ENCODE results near the gene VWA8.

VWA8 gene

GRCh38 chr13:41639237-41639904 lies 321.5 kb downstream of the VWA8 start:
- TF ChIP-seq SIN3A (IDR thresholded peaks at IDR 0.05; ENCODE audit: borderline replicate concordance, insufficient read depth, low read length) (no peak), FOXP2 (optimal IDR thresholded peaks at IDR 0.05; ENCODE audit: borderline replicate concordance, extremely low read depth, extremely low read length, insufficient read depth) (no peak), TAF1 (IDR thresholded peaks at IDR 0.05; ENCODE audit: borderline replicate concordance, insufficient read depth, low read length) (no peak), POLR2AphosphoS5 (IDR thresholded peaks at IDR 0.05; ENCODE audit: low read depth, low read length) (no peak)
- TF ChIP-seq, protein P1, sequence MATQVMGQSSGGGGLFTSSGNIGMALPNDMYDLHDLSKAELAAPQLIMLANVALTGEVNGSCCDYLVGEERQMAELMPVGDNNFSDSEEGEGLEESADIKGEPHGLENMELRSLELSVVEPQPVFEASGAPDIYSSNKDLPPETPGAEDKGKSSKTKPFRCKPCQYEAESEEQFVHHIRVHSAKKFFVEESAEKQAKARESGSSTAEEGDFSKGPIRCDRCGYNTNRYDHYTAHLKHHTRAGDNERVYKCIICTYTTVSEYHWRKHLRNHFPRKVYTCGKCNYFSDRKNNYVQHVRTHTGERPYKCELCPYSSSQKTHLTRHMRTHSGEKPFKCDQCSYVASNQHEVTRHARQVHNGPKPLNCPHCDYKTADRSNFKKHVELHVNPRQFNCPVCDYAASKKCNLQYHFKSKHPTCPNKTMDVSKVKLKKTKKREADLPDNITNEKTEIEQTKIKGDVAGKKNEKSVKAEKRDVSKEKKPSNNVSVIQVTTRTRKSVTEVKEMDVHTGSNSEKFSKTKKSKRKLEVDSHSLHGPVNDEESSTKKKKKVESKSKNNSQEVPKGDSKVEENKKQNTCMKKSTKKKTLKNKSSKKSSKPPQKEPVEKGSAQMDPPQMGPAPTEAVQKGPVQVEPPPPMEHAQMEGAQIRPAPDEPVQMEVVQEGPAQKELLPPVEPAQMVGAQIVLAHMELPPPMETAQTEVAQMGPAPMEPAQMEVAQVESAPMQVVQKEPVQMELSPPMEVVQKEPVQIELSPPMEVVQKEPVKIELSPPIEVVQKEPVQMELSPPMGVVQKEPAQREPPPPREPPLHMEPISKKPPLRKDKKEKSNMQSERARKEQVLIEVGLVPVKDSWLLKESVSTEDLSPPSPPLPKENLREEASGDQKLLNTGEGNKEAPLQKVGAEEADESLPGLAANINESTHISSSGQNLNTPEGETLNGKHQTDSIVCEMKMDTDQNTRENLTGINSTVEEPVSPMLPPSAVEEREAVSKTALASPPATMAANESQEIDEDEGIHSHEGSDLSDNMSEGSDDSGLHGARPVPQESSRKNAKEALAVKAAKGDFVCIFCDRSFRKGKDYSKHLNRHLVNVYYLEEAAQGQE (IDR thresholded peaks at IDR 0.05; ENCODE audit: insufficient read depth in 1 of 2, low read depth in 2 of 2, low read length in 2 of 2), result no peak

DNA sequence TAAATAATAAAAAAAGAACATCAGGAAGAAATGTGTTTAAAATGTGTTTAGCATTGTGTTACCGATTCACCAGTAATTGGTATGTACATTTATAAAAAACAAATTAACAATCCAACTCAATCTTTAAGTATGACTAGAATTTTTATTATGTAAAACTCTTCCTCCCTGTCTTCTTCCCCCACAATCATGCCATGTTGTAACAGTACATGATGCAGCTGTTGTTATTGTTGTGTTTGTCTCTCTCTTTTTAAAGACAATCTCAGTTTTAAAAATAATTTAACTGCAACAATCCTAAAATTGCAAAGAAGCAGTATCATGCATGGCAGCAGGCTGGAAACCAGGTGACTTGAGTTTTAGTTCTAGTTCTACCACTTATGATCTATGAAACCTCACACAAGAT lies 323.3 kb downstream of the VWA8 start:
- TF ChIP-seq, protein P1 (IDR thresholded peaks at IDR 0.05; ENCODE audit: insufficient read depth in 1 of 2, low read depth in 2 of 2, low read length in 2 of 2), result no peak

- no peak for TF ChIP-seq FOXP2 (optimal IDR thresholded peaks at IDR 0.05; ENCODE audit: borderline replicate concordance, extremely low read depth, extremely low read length, insufficient read depth)
Measured at GRCh38 chr13:41634407-41634806, 326.5 kb downstream of the VWA8 start.

DNA sequence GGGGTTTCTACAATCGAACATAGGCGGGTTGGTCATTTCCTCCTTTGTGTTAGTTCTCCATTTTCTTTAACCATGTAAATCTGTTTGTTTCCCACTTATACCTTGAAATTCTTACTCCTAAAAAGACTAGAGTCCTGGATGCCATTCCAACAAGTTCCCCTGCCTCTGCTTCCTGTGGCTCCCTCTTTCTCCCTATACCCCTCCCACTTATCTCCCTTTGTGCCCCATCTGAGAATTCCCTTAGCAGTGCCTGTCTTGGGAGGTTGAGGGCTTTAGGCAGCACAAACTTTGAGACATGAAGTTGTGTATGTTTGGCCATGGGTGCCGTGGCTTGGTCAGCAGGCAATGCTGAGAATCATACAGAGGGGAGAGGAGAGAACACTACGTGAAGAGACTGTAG lies 327.1 kb downstream of the VWA8 start:
- TF ChIP-seq TAF1 (IDR thresholded peaks at IDR 0.05; ENCODE audit: borderline replicate concordance, insufficient read depth, low read length) (no peak), SIN3A (IDR thresholded peaks at IDR 0.05; ENCODE audit: borderline replicate concordance, insufficient read depth, low read length) (no peak), FOXP2 (optimal IDR thresholded peaks at IDR 0.05; ENCODE audit: borderline replicate concordance, extremely low read depth, extremely low read length, insufficient read depth) (no peak), POLR2AphosphoS5 (IDR thresholded peaks at IDR 0.05; ENCODE audit: low read depth, low read length) (no peak)
- TF ChIP-seq, protein P1 (IDR thresholded peaks at IDR 0.05; ENCODE audit: insufficient read depth in 1 of 2, low read depth in 2 of 2, low read length in 2 of 2), result no peak

DNA sequence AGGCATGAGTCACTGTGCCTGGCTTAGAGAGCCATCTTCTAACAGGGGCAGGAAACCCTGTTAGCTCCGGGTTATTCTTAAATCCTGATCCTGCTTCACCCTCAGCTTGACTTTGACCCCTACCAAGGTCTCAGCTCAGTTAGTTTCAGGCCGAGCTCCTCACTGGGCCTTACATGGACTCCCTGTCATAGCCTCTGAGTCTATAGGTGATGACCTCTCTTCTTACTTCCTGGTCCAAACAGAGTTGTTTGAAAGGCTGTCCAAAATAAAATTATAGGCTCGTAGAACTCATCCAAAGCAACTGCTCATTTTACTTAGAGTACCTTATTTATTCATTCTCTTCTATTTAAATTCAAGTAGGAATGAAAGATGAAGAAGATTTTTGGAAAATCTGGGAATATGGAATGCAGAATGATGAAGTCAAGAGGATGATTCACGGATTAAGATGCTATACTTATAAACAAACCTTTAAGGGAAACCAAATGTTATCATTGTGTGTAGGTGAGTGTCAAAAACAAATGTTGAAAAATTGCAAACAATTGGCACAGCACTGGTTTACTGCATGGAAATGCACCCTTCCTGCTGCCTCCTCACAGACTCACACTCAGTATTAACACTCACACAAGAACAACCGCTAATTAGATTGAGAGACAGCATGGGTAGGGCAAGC lies 329.5 kb downstream of the VWA8 start:
- TF ChIP-seq TAF1 (IDR thresholded peaks at IDR 0.05; ENCODE audit: borderline replicate concordance, insufficient read depth, low read length) (no peak), POLR2AphosphoS5 (IDR thresholded peaks at IDR 0.05; ENCODE audit: low read depth, low read length) (no peak), FOXP2 (optimal IDR thresholded peaks at IDR 0.05; ENCODE audit: borderline replicate concordance, extremely low read depth, extremely low read length, insufficient read depth) (no peak), SIN3A (IDR thresholded peaks at IDR 0.05; ENCODE audit: borderline replicate concordance, insufficient read depth, low read length) (no peak)
- TF ChIP-seq, protein P1 (IDR thresholded peaks at IDR 0.05; ENCODE audit: insufficient read depth in 1 of 2, low read depth in 2 of 2, low read length in 2 of 2), result no peak
